KOPT-K1 (cell line): ENCODE results near the gene CYP20A1.
A peak's percentile ranks its signal among the peaks of the same experiment; 100 is the strongest.
"Not testable (repeated sequence)": the region's sequence is repeated elsewhere in the genome, so short reads cannot be mapped to it uniquely, and the experiment has no call there.

ENCODE experiments used
- H3K27ac ChIP-seq: fragments of 200-600 bp; sonication (generic); 2 replicates; pipeline ENCODE4 v1.5.1; 2016; ENCODE audit warnings: antibody characterized with exemption, mild to moderate bottlenecking, low read depth, low read length; ENCODE audit not compliant: poor library complexity, severe bottlenecking
- H3K36me3 ChIP-seq: fragments of 200-600 bp; sonication (generic); 2 replicates; pipeline ENCODE4 v1.5.1; 2017; ENCODE audit warnings: antibody characterized with exemption, mild to moderate bottlenecking, low read length, moderate library complexity; ENCODE audit not compliant: insufficient read depth
- H3K9me3 ChIP-seq: fragments of 200-600 bp; sonication (generic); 2 replicates; pipeline ENCODE4 v1.5.1; 2017; ENCODE audit warnings: antibody characterized with exemption, low read length, mild to moderate bottlenecking; ENCODE audit not compliant: insufficient read depth, poor library complexity, severe bottlenecking

CYP20A1 gene

DNA sequence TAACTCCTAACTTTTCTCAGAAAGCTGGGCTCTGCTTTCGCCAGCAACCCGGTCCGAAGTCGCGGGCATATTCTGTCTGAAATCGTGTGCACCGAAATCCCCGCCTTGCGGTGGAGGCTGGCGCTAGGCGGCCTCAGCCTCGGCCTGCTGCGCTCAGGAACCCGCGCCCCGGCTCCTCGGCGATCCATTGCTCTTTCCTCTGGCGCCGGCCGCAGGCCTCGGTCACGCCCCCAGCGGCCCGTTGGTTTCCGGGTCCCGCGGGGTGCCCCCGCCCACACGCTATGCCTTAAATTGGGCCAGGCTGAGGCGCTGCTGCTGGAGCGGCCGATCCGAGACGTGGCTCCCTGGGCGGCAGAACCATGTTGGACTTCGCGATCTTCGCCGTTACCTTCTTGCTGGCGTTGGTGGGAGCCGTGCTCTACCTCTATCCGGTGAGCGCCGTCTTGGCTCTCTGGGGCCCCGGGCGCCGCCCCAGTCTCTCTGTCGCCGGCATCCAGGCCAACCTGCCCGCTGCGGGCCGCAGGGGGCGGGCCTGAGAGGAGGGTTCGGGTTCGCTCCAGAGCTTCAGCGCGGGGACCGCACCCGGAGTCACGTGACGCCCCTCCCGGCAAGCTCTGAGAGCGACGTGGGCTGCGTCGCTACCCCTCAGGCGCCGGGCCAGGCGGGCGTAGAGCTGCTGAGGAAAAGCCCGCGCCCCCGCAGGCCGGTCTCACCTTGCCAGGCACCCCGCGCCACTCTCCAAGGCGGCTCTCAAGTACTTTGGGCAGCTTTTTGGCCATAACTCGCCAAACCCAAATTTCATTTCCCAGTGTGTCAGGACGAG, at the start of gene CYP20A1:
TSS of gene CYP20A1 (plus strand) at position 315 of the 823 bp plus-strand sequence. CDS start at position 360, 45 bp downstream.
- Histone ChIP-seq H3K27ac (peak within 1 kb of the TSS; percentile 95), H3K36me3 (peaks cover 17% of the 10 kb centered on the region), H3K9me3 (no peaks in the 10 kb centered on the region)

GRCh38 chr2:203190547-203190946, 48.3 kb upstream of the CYP20A1 start:
- not testable (repeated sequence) for H3K27ac ChIP-seq, H3K36me3 ChIP-seq, H3K9me3 ChIP-seq

- H3K27ac ChIP-seq, H3K36me3 ChIP-seq, H3K9me3 ChIP-seq: not testable (repeated sequence)
Observed at GRCh38 chr2:203191026-203191425, 47.8 kb upstream of the CYP20A1 start.

DNA sequence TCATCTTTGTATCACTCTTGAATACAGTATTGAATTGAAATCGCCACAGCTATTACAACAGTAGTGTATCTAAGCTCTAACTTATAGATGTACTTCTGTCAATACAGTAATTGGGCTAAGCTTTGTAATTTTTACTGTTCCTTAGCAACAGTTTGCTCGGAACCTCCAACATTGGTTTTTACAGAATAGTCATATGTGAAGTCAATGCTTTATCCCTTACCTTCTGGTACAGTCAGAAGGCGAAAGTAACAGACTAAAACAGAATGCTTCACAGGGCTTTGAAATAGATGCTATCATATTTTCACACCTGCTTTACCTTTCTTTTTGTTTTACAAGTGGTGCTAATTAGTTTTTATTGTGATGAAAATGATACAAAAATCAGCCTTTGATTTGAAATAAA, 46.9 kb upstream of the CYP20A1 start:
- Histone ChIP-seq H3K9me3 (no peaks in the 10 kb centered on the region), H3K36me3 (0 out of 2 replicates have a peak, but pooled peaks cover 3% of the 10 kb centered on the region), H3K27ac (no peak overlapping the region)

- Histone ChIP-seq H3K9me3 (no peaks in the 10 kb centered on the region), H3K27ac (no peak overlapping the region), H3K36me3 (no peaks in the 10 kb centered on the region)
Observed at GRCh38 chr2:203195331-203196036, 43.3 kb upstream of the CYP20A1 start.

- Histone ChIP-seq H3K36me3 (no peaks in the 10 kb centered on the region), H3K9me3 (no peaks in the 10 kb centered on the region), H3K27ac (no peak overlapping the region)
Observed at GRCh38 chr2:203200866-203201265, 38.0 kb upstream of the CYP20A1 start.

- no peaks in the 10 kb centered on the region for H3K9me3 ChIP-seq
- H3K27ac ChIP-seq = no peak overlapping the region
- no peaks in the 10 kb centered on the region for H3K36me3 ChIP-seq
Observed at GRCh38 chr2:203201426-203201825, 37.4 kb upstream of the CYP20A1 start.

DNA sequence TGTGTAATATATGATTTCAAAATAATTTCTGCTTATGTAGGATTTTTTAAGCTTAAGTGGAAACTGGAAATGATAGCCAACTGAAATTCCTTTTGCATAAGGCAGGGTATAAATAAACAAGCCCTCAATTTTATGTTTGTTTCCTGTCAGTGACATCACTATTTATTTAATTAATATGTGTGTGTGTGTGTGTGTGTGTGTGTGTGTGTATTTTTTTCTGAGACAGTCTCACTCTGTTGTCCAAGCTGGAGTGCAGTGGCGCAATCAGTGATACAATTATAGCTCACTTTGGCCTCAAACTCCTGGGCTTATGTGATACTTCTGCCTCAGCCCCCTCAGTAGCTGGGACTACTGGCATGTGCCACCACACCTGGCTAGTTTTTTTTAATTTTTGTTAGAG, 29.3 kb upstream of the CYP20A1 start:
- Histone ChIP-seq H3K27ac (no peak overlapping the region), H3K36me3 (no peaks in the 10 kb centered on the region), H3K9me3 (no peaks in the 10 kb centered on the region)

GRCh38 chr2:203225423-203226039, 13.3 kb upstream of the CYP20A1 start:
- H3K36me3 ChIP-seq = no peaks in the 10 kb centered on the region
- no peak overlapping the region for H3K27ac ChIP-seq
- H3K9me3 ChIP-seq = peaks cover 12% of the 10 kb centered on the region

GRCh38 chr2:203229674-203230073, 9.1 kb upstream of the CYP20A1 start:
- H3K36me3 ChIP-seq, H3K27ac ChIP-seq: not testable (repeated sequence)
- peaks cover 12% of the 10 kb centered on the region for H3K9me3 ChIP-seq

GRCh38 chr2:203237346-203238238, 1.2 kb upstream of the CYP20A1 start:
- peak overlapping the region; percentile 95 for H3K27ac ChIP-seq
- peaks cover 5% of the 10 kb centered on the region for H3K36me3 ChIP-seq
- no peaks in the 10 kb centered on the region for H3K9me3 ChIP-seq

DNA sequence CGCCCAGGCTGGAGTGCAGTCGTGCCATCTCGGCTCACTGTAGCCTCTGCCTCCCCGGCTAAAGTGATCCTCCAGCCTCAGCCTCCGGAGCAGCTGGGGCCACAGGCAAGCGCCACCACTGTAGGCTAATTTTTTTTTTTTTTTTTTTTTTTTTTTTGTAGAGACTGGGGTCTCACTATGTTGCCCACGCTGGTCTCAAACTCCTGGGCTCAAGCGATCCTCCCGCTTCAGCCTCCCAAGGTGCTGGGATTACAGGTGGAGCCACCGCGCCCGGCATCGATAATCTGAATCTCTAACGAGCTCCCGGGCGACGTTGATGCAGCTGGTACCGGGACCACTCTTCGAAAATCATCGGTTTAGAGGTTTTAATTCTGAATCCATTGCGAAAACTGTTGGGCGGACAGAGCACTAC, 520 bp upstream of the CYP20A1 start:
- Histone ChIP-seq H3K9me3 (no peaks in the 10 kb centered on the region), H3K36me3 (peaks cover 13% of the 10 kb centered on the region), H3K27ac (peak overlapping the region; percentile 95)

GRCh38 chr2:203240491-203240890, 1.7 kb downstream of the CYP20A1 start:
- Histone ChIP-seq H3K27ac (peak overlapping the region; percentile 95), H3K36me3 (peaks cover 23% of the 10 kb centered on the region), H3K9me3 (no peaks in the 10 kb centered on the region)

DNA sequence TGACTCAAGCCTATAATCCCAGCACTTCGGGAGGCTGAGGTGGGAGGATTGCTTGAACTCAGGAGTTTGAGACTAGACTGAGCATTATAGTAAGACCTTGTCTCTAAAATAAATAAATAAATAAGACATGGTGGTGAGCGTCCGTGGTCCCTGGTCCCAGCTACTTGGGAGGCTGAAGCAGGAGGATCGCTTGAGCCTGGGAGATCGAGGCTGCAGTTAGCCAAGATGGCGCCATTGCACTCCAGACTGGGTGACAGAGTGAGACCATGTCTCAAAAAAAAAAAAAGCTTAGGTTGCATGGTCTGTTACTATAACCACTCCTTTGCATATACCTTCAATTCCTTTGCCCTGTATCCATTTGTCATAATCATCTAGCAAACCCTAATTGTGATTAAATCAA, 3.7 kb downstream of the CYP20A1 start:
- no peaks in the 10 kb centered on the region for H3K9me3 ChIP-seq
- peaks cover 41% of the 10 kb centered on the region for H3K36me3 ChIP-seq
- H3K27ac ChIP-seq = no peak overlapping the region
